ENCODE data around the gene HS3ST3B1.
A peak's percentile ranks its signal among the peaks of the same experiment; 100 is the strongest.

The HS3ST3B1 gene

DNA sequence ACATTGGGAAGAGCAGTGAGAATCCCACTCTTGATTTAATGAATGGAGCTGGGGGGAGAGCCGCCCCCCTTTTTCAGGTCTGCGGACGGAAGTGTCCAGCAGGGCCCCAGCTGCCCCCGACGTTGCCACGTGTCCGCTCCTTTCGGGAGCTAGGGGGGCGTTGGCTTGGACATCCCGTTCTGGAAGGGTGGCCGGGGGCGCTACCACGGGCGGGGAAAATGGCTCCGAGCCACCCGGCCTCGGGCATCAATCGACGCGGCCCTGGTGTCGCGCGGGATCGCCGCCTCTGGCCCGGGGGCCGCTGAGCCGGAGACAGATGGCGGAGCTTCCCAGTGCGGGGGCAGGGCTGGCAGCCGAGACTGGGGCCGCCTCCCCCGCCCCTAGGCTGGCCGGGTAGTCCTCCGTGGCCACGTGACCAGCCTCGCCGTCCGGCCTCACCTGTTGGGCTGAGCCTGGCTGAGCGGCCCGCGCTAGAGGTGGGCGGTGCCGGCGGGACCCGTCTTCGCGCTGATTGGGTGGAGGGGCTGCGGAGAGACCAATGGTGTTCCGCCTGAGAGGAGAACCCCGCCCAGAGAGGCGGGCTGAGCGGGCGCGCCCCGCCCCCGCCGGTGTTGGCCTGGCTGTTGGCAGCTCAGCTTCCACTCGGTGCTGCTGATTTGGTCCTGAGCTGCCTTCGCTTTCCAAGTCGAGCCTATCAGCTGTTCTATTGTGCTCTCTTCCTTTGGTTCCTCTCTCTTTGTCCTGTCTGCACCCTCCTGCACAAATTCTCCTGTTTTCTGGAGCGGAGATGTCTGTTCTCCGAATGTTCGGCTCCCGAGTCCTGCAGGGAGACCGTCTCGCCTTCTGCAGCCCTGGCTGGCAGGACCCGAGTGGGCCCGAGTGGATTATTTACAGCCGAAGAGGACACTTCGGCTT is 8.3 kb downstream of the HS3ST3B1 start:
- H3K27ac ChIP-seq (ENCODE audit: low read depth, low read length): peak overlapping the region; percentile 46
- peak overlapping the region; percentile 57 to 83 (median 75) for H3K4me3 ChIP-seq (ENCODE audit: low read depth in 1 of 5, low read length in 5 of 5)
- peaks cover under 1 to 31% (median 6%) of the 10 kb centered on the region in 5 donors for H3K27me3 ChIP-seq (ENCODE audit: control insufficient read depth in 5 of 5, insufficient read depth in 4 of 5, low read length in 5 of 5)
- peak overlapping the region in 3 of 5 donors; percentile 26 to 73 (median 53) for H3K9ac ChIP-seq (ENCODE audit: low read length in 5 of 5)
- H3K4me1 ChIP-seq (ENCODE audit: control insufficient read depth in 5 of 5, insufficient read depth in 5 of 5, low read length in 5 of 5): peaks cover 0 to 41% (median 23%) of the 10 kb centered on the region in 5 donors
- H3K9me3 ChIP-seq (ENCODE audit: control insufficient read depth in 5 of 5, low read length in 5 of 5): no peaks in the 10 kb centered on the region
- no peaks in the 10 kb centered on the region for H3K36me3 ChIP-seq (ENCODE audit: control insufficient read depth in 5 of 5, insufficient read depth in 5 of 5, low read length in 5 of 5)

DNA sequence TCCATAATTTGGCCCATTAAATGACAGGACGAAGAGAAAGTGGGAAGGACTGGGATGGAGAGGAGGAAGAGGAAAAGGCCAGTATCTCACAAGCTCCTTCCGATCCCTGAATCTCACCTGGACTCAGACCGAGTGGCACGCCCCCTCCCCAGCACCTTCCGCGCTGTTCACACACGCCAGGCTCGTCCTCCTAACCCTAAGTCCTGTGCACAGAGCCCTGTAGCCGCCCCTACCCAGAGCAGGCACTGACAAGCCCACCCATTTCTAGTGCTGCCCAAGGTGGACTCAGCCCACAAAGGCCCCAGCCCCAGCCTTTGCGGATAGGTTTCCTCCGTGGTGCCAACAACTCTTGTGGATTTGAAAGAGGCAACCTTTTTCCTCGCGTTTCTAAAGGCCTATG is 9.2 kb downstream of the HS3ST3B1 start:
- Histone ChIP-seq H3K9ac (ENCODE audit: low read length in 5 of 5) (peak overlapping the region in 3 of 5 donors; percentile 26 to 73 (median 53)), H3K27ac (ENCODE audit: low read depth, low read length) (peak overlapping the region; percentile 46), H3K36me3 (ENCODE audit: control insufficient read depth in 5 of 5, insufficient read depth in 5 of 5, low read length in 5 of 5) (no peaks in the 10 kb centered on the region), H3K4me3 (ENCODE audit: low read depth in 1 of 5, low read length in 5 of 5) (peak overlapping the region in 4 of 5 donors; percentile 75 to 83 (median 76)), H3K9me3 (ENCODE audit: control insufficient read depth in 5 of 5, low read length in 5 of 5) (no peaks in the 10 kb centered on the region), H3K4me1 (ENCODE audit: control insufficient read depth in 5 of 5, insufficient read depth in 5 of 5, low read length in 5 of 5) (peaks cover 0 to 41% (median 23%) of the 10 kb centered on the region in 5 donors), H3K27me3 (ENCODE audit: control insufficient read depth in 5 of 5, insufficient read depth in 4 of 5, low read length in 5 of 5) (peaks cover 0 to 23% (median 5%) of the 10 kb centered on the region in 5 donors)

- Histone ChIP-seq H3K4me3 (ENCODE audit: low read depth in 1 of 5, low read length in 5 of 5) (no peak overlapping the region), H3K36me3 (ENCODE audit: control insufficient read depth in 5 of 5, insufficient read depth in 5 of 5, low read length in 5 of 5) (no peaks in the 10 kb centered on the region), H3K9ac (ENCODE audit: low read length in 5 of 5) (no peak overlapping the region), H3K4me1 (ENCODE audit: control insufficient read depth in 5 of 5, insufficient read depth in 5 of 5, low read length in 5 of 5) (peaks cover 0 to 41% (median 23%) of the 10 kb centered on the region in 5 donors), H3K27me3 (ENCODE audit: control insufficient read depth in 5 of 5, insufficient read depth in 4 of 5, low read length in 5 of 5) (peaks cover 0 to 20% (median 5%) of the 10 kb centered on the region in 5 donors), H3K27ac (ENCODE audit: low read depth, low read length) (no peak overlapping the region), H3K9me3 (ENCODE audit: control insufficient read depth in 5 of 5, low read length in 5 of 5) (no peaks in the 10 kb centered on the region)
These were observed 9.7 kb downstream of the HS3ST3B1 start for GRCh38 chr17:14310605-14311004.

GRCh38 chr17:14311186-14311705 is 10.4 kb downstream of the HS3ST3B1 start:
- Histone ChIP-seq H3K36me3 (ENCODE audit: control insufficient read depth in 5 of 5, insufficient read depth in 5 of 5, low read length in 5 of 5) (no peaks in the 10 kb centered on the region), H3K4me1 (ENCODE audit: control insufficient read depth in 5 of 5, insufficient read depth in 5 of 5, low read length in 5 of 5) (peaks cover 0 to 41% (median 23%) of the 10 kb centered on the region in 5 donors), H3K9ac (ENCODE audit: low read length in 5 of 5) (no peak overlapping the region), H3K4me3 (ENCODE audit: low read depth in 1 of 5, low read length in 5 of 5) (peak overlapping the region in 1 of 5 donors; percentile 17), H3K27me3 (ENCODE audit: control insufficient read depth in 5 of 5, insufficient read depth in 4 of 5, low read length in 5 of 5) (peaks cover 0 to 14% (median 0%) of the 10 kb centered on the region in 5 donors), H3K27ac (ENCODE audit: low read depth, low read length) (peak overlapping the region; percentile 11), H3K9me3 (ENCODE audit: control insufficient read depth in 5 of 5, low read length in 5 of 5) (no peaks in the 10 kb centered on the region)

DNA sequence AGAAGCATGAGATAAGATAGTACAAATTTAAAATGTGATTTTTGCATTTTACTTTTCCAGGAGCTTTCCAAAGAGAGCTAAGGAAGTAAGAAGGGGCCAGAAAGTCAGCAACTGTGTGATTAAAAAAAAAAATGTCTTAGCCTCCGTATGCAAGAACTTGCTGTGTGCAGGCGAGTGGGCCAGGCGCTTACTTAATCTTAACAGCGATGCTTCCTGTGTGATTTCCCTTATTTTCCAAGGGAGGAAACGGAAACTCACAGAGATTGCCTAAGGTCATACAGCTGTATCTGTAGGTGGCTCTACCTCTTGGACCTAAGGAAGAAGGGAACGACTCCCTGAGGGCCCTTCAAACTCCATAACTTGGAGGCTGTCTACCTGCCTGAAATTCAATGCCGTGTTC is 11.1 kb downstream of the HS3ST3B1 start:
- H3K9ac ChIP-seq (ENCODE audit: low read length in 5 of 5): no peak overlapping the region
- H3K27ac ChIP-seq (ENCODE audit: low read depth, low read length): no peak overlapping the region
- H3K9me3 ChIP-seq (ENCODE audit: control insufficient read depth in 5 of 5, low read length in 5 of 5): no peaks in the 10 kb centered on the region
- H3K4me3 ChIP-seq (ENCODE audit: low read depth in 1 of 5, low read length in 5 of 5): peak overlapping the region in 1 of 5 donors; percentile 17
- peaks cover 0 to 8% (median 0%) of the 10 kb centered on the region in 5 donors for H3K27me3 ChIP-seq (ENCODE audit: control insufficient read depth in 5 of 5, insufficient read depth in 4 of 5, low read length in 5 of 5)
- peaks cover 0 to 41% (median 23%) of the 10 kb centered on the region in 5 donors for H3K4me1 ChIP-seq (ENCODE audit: control insufficient read depth in 5 of 5, insufficient read depth in 5 of 5, low read length in 5 of 5)
- no peaks in the 10 kb centered on the region for H3K36me3 ChIP-seq (ENCODE audit: control insufficient read depth in 5 of 5, insufficient read depth in 5 of 5, low read length in 5 of 5)

DNA sequence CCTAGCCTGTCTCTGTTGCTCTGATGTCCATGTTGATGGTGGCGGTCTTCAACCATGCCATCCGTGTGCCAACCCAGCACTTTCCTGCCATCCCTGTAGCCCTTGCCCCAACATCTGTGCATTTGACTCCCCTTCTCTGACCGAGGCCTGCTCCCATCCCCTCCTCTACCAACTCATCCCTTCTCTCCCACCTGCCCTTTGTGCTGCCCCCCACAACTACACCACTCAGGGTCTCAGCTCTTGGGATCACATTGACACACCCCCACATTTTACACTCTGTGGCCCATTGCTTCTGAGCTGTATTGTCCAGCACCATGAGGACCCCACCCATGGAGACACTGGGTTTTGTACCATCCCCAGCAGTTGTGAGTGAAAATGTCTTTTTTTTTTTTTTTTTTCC is 11.6 kb downstream of the HS3ST3B1 start:
- Histone ChIP-seq H3K4me3 (ENCODE audit: low read depth in 1 of 5, low read length in 5 of 5) (no peak overlapping the region), H3K27ac (ENCODE audit: low read depth, low read length) (no peak overlapping the region), H3K4me1 (ENCODE audit: control insufficient read depth in 5 of 5, insufficient read depth in 5 of 5, low read length in 5 of 5) (peaks cover 0 to 41% (median 23%) of the 10 kb centered on the region in 5 donors), H3K9ac (ENCODE audit: low read length in 5 of 5) (no peak overlapping the region), H3K27me3 (ENCODE audit: control insufficient read depth in 5 of 5, insufficient read depth in 4 of 5, low read length in 5 of 5) (peaks cover 0 to 7% (median 0%) of the 10 kb centered on the region in 5 donors), H3K36me3 (ENCODE audit: control insufficient read depth in 5 of 5, insufficient read depth in 5 of 5, low read length in 5 of 5) (no peaks in the 10 kb centered on the region), H3K9me3 (ENCODE audit: control insufficient read depth in 5 of 5, low read length in 5 of 5) (no peaks in the 10 kb centered on the region)

- Histone ChIP-seq H3K4me1 (ENCODE audit: control insufficient read depth in 5 of 5, insufficient read depth in 5 of 5, low read length in 5 of 5) (peaks cover 0 to 15% (median 2%) of the 10 kb centered on the region in 5 donors), H3K4me3 (ENCODE audit: low read depth in 1 of 5, low read length in 5 of 5) (no peak overlapping the region), H3K36me3 (ENCODE audit: control insufficient read depth in 5 of 5, insufficient read depth in 5 of 5, low read length in 5 of 5) (no peaks in the 10 kb centered on the region), H3K9me3 (ENCODE audit: control insufficient read depth in 5 of 5, low read length in 5 of 5) (no peaks in the 10 kb centered on the region), H3K9ac (ENCODE audit: low read length in 5 of 5) (no peak overlapping the region), H3K27me3 (ENCODE audit: control insufficient read depth in 5 of 5, insufficient read depth in 4 of 5, low read length in 5 of 5) (peaks cover 0 to 4% (median 0%) of the 10 kb centered on the region in 5 donors), H3K27ac (ENCODE audit: low read depth, low read length) (no peak overlapping the region)
These were observed 15.4 kb downstream of the HS3ST3B1 start for GRCh38 chr17:14316126-14316832.

DNA sequence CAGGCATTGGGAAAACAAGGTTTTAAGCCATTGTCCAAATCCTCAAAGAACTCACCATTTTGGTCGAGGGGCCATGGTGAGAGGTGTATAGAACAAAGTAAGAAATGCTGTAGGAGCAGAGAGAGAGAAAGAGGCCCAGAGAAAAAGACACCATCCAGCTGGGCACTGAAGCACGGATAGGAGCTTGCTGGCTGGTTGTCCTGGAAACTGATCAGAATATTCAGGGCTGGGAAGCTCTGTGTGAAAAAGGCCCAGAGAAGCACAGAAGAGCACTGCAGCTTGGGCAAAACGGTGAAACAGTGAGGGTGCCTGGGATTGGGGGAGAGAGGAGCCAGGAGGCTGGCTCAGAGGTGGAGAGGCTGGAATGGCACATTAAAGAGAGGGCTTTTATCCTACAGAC is 16.5 kb downstream of the HS3ST3B1 start:
- Histone ChIP-seq H3K4me1 (ENCODE audit: control insufficient read depth in 5 of 5, insufficient read depth in 5 of 5, low read length in 5 of 5) (peaks cover 0 to 4% (median 0%) of the 10 kb centered on the region in 5 donors), H3K4me3 (ENCODE audit: low read depth in 1 of 5, low read length in 5 of 5) (no peak overlapping the region), H3K27ac (ENCODE audit: low read depth, low read length) (no peak overlapping the region), H3K9ac (ENCODE audit: low read length in 5 of 5) (no peak overlapping the region), H3K27me3 (ENCODE audit: control insufficient read depth in 5 of 5, insufficient read depth in 4 of 5, low read length in 5 of 5) (peaks cover 0 to 4% (median 0%) of the 10 kb centered on the region in 5 donors), H3K36me3 (ENCODE audit: control insufficient read depth in 5 of 5, insufficient read depth in 5 of 5, low read length in 5 of 5) (no peaks in the 10 kb centered on the region), H3K9me3 (ENCODE audit: control insufficient read depth in 5 of 5, low read length in 5 of 5) (no peaks in the 10 kb centered on the region)

DNA sequence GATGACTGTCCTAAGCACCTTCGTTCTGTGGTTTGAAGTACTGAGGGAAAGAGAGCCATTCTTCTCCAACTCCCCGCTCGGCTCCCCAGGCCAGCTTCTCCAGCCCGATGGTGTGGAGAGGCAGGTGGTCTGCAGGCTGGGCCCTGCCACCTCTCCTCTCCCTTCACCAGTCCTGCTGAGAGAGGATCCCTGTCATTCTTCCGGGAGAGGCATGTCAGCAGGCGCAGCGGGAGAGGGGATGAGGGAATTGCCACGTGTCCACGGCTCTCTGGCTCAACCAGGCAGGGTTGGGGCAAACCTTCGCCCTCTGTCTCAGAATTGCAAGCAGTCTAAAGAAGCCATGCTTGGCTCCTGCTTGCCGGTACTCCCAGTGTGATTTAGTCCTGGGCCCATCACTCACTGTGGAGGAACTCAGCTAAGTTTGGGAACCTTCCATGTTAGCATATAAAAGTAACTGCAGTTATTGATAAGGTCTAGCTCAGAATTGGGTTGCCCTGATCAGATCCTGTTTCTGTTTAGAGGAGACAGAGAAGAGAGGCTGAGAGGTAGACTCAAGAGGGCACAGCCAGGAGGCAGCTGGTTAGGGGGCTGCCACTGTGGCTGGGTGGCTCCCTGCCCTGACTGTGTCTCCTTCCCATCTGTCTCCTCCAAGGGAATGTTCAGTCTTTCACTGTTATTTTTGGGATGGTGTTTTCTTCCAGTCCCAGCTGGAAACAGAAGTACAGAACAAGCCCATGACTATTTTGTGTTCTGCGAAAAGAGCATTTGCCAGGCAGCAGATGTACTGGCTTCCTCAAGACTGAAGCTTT is 17.4 kb downstream of the HS3ST3B1 start:
- Histone ChIP-seq H3K27ac (ENCODE audit: low read depth, low read length) (no peak overlapping the region), H3K27me3 (ENCODE audit: control insufficient read depth in 5 of 5, insufficient read depth in 4 of 5, low read length in 5 of 5) (peaks cover 0 to 4% (median 0%) of the 10 kb centered on the region in 5 donors), H3K9ac (ENCODE audit: low read length in 5 of 5) (no peak overlapping the region), H3K4me1 (ENCODE audit: control insufficient read depth in 5 of 5, insufficient read depth in 5 of 5, low read length in 5 of 5) (no peaks in the 10 kb centered on the region), H3K9me3 (ENCODE audit: control insufficient read depth in 5 of 5, low read length in 5 of 5) (no peaks in the 10 kb centered on the region), H3K4me3 (ENCODE audit: low read depth in 1 of 5, low read length in 5 of 5) (no peak overlapping the region), H3K36me3 (ENCODE audit: control insufficient read depth in 5 of 5, insufficient read depth in 5 of 5, low read length in 5 of 5) (no peaks in the 10 kb centered on the region)
